Measurements from ENCODE around the gene SLC41A3.
"Not testable (repeated sequence)": the region's sequence is repeated elsewhere in the genome, so short reads cannot be mapped to it uniquely, and the experiment has no call there.

GRCh38 chr3:126038791-126039190 lies 45.1 kb downstream of the SLC41A3 start:
- TF ChIP-seq EZH2 (optimal IDR thresholded peaks at IDR 0.05; ENCODE audit: low read depth, low read length); CTCF (IDR thresholded peaks at IDR 0.05; ENCODE audit: low read length): not testable (repeated sequence)
